Vein endothelial cell (primary cell): ENCODE results near the gene GAK. TPM values are rescaled to one million over a fixed set of nuclear protein-coding genes. Genes with fewer than 3 reads are reported as not detected.

Source experiments
- total RNA-seq: library from RNA; depleted of rRNA; stranded (reverse); fragments of >200 nt; gene quantifications from 2 replicates; pipeline ENCODE4 v1.2.3, GENCODE V29; 2012

GAK gene
- total RNA-seq = 78.7 and 83.8 TPM in 2 replicates

GRCh38 chr4:931960-932712 lies at the start of gene GAK, which contains the start of gene TMEM175:
GAK (minus strand) TSS chr4:932316; CDS start chr4:932187, 129 bp downstream.
TMEM175 (plus strand) TSS chr4:932460; CDS start chr4:947740, 15,280 bp downstream.

DNA sequence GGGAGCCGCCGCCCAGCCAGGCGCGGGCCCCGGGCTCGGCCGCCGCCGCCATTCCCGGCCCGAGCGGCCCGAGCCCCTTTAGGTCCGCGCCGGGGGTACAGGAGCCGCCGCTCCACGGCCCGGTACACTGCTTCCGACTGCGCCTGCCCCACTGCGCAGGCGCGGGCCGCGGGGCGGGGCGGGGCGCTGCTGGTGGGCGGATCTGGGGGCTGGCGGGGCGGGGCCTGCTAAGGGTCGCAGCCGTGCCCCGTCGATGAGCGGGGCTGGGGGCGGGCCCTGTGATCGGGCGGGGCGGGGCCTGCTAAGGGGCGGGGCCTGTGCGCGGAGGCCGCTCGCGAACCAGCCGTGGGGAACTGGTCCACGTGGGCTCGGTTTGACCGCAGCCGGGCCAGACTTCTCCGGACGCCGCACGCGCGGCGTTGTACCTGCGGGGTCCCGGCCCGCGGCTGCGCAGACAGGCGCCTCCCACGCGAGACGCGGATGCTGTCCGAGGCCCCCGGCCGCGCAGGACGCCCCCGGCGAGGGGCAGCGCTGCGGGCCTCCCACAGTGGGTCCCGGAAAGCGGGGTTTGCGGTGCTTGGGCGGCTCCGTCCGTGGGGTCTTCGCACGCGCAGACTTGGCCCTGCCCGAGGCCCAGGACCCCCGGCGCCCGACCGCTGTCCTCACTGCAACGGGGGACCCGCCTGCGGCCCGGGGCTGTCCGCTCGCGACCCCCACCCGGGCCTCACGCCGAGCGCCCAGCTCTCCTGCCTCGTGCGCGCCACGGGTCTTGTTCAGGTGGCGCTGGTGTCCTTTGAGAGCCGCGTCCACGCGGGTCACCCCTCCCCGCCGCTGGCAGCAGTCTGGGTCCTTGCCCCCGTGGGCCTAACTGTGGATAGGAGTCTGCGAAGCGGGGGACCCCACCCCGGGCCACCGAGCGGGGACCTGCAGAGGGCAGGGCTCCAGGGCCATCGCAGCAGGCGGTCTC lies 41.6 kb upstream of the GAK start, which contains the start of gene DGKQ:
Gene DGKQ (minus strand): TSS at position 139 of the 967 bp plus-strand sequence. CDS start 87 bp downstream, at position 52.

GRCh38 chr4:825971-826330 lies 106.2 kb downstream of the GAK start, which contains the start of gene CPLX1:
CPLX1 (minus strand) TSS chr4:826129; CDS start chr4:824522, 1,607 bp downstream.

Other genes with a start within 250 kb of the GAK start
- gene SLC49A3, start 243.2 kb downstream of the GAK start, total RNA-seq = 5.6 and 8.5 TPM in 2 replicates
- gene PCGF3, start 226.5 kb downstream of the GAK start, total RNA-seq = 64.0 and 67.6 TPM in 2 replicates
- 0.10 and 0.33 TPM in 2 replicates for gene CPLX1, start 106.2 kb downstream of the GAK start, total RNA-seq
- gene TMEM175, start 144 bp upstream of the GAK start, total RNA-seq = 6.8 and 10.8 TPM in 2 replicates
- gene DGKQ, start 41.3 kb upstream of the GAK start, total RNA-seq = 19.1 and 19.9 TPM in 2 replicates
- 13.7 and 18.0 TPM in 2 replicates for gene IDUA, start 54.7 kb upstream of the GAK start, total RNA-seq
- gene SLC26A1, start 61.1 kb upstream of the GAK start, total RNA-seq = under 0.01 and 0.19 TPM in 2 replicates
- 19.5 and 25.8 TPM in 2 replicates for gene FGFRL1, start 79.3 kb upstream of the GAK start, total RNA-seq
- gene RNF212, start 181.2 kb upstream of the GAK start, total RNA-seq = 0.48 and 5.9 TPM in 2 replicates
- 0.65 and 1.3 TPM in 2 replicates for gene SPON2, start 240.3 kb upstream of the GAK start, total RNA-seq